Endodermal cell (in vitro differentiated cells): ENCODE results near the gene XKRX. TPM values are rescaled to one million over a fixed set of nuclear protein-coding genes. Genes with fewer than 3 reads are reported as not detected.

Experiments
- DNase-seq: peaks from one replicate; pipeline ENCODE4 v3.0.0-alpha.2; 2017
- H3K27ac ChIP-seq: 2 replicates; pipeline ENCODE4 v1.5.1; 2013; ENCODE audit warnings: mild to moderate bottlenecking, low read depth, low read length, moderate library complexity
- H3K27me3 ChIP-seq: 2 replicates; pipeline ENCODE4 v1.6.1; 2013; ENCODE audit warnings: mild to moderate bottlenecking, low read length, moderate library complexity; ENCODE audit not compliant: insufficient read depth, control insufficient read depth, poor library complexity, severe bottlenecking
- H3K36me3 ChIP-seq: 2 replicates; pipeline ENCODE4 v1.7.0; 2013; ENCODE audit warnings: mild to moderate bottlenecking, low read length, moderate library complexity; ENCODE audit not compliant: control insufficient read depth, insufficient read depth
- H3K4me1 ChIP-seq: one replicate; pipeline ENCODE4 v1.7.0; 2013; ENCODE audit warnings: low read length; ENCODE audit not compliant: control insufficient read depth, insufficient read depth
- H3K4me3 ChIP-seq: 2 replicates; pipeline ENCODE4 v1.5.1; 2013; ENCODE audit warnings: mild to moderate bottlenecking, low read length, moderate library complexity
- H3K9ac ChIP-seq: 2 replicates; pipeline ENCODE4 v1.6.1; 2013; ENCODE audit warnings: mild to moderate bottlenecking, low read length, moderate library complexity; ENCODE audit not compliant: poor library complexity, severe bottlenecking; ENCODE audit errors: extremely low read depth
- H3K9me3 ChIP-seq: 2 replicates; pipeline ENCODE4 v1.6.1; 2013; ENCODE audit warnings: mild to moderate bottlenecking, low read length, moderate library complexity; ENCODE audit not compliant: control insufficient read depth
- H3K27ac Mint-ChIP-seq: 2 replicates; pipeline ENCODE4 v1.8.0; 2020; ENCODE audit warnings: mixed read lengths
- H3K27me3 Mint-ChIP-seq: 2 replicates; pipeline ENCODE4 v1.8.0; 2021; ENCODE audit warnings: mild to moderate bottlenecking, mixed read lengths; ENCODE audit not compliant: insufficient read depth
- H3K36me3 Mint-ChIP-seq: 2 replicates; pipeline ENCODE4 v1.8.0; 2020; ENCODE audit warnings: low read depth, mixed read lengths
- H3K4me1 Mint-ChIP-seq: 2 replicates; pipeline ENCODE4 v1.8.0; 2020; ENCODE audit warnings: mixed read lengths
- H3K4me3 Mint-ChIP-seq: 2 replicates; pipeline ENCODE4 v1.8.0; 2020; ENCODE audit warnings: mild to moderate bottlenecking, moderate library complexity, mixed read lengths
- H3K9me3 Mint-ChIP-seq: 2 replicates; pipeline ENCODE4 v1.8.0; 2020; ENCODE audit warnings: mild to moderate bottlenecking, mixed read lengths
- WGBS, 2 experiments: methylation state at CpG; one replicate each; pipeline versions ENCODE4 v1.1.5 to v1.1.7; 2013; ENCODE audit warnings: missing lambda C conversion rate in 2 of 2, mixed read lengths in 1 of 2; ENCODE audit not compliant: insufficient coverage in 1 of 2, insufficient read length in 1 of 2; 5-methylcytosine and 5-hydroxymethylcytosine counted together
- total RNA-seq, 2 donors: library from RNA; stranded (reverse); fragmentation: NEBNext Ultra II Directional in 1 of 2; extraction: Animal tissue kit (Norgen Biotek cat#: 25700) in 1 of 2; gene quantifications; 2 replicates in 1 of 2; 3 replicates in 1 of 2; pipeline ENCODE4 v1.2.1, GENCODE V29; 2021
- TF ChIP-seq, protein P1 (sequence below): fragments of 200-600 bp; sonication (generic); conservative IDR thresholded peaks from 2 replicates; pipeline ENCODE4 v1.5.0; 2021; ENCODE audit warnings: antibody characterized with exemption, mild to moderate bottlenecking

The XKRX gene
- total RNA-seq, 2 donors from 2014 or later = 0.84 to 0.99 TPM

DNA sequence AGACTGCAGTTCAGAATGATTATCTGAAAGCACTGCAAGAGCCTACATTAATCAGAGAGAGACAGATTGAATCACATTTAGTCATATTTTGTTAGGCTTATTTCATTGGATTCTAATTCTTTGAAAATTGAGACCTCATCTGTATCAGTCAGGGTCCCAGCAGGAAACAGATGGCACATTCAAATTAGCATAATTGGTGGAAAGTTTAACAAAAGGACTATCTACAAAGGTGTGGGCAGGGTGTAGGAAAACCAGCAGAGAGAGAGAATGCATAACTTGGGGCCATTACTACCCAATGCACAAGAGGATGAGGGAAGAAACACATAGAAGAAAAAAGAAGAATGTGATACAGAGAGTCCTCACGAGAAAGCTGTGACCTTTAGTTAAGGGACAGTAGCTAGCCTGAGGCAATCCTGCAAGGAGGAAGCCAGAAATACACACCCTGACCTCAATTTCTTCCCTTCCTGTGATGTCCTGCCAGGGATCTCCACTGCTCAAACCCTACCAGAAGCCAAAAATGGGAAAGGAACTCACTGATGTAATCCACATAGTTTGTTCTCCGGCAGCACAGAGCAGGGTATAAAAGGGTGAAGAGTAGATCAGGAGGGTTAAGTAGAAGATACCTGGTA is 17.7 kb upstream of the XKRX start:
- H3K27me3 ChIP-seq = no peaks in the 10 kb centered on the region
- H3K27ac Mint-ChIP-seq = no peak overlapping the region
- WGBS, 2 experiments = 31% methylated on average over 1 of the region's 2 CpGs; no CpG with 5 or more reads in 1 of the 2 experiments

DNA sequence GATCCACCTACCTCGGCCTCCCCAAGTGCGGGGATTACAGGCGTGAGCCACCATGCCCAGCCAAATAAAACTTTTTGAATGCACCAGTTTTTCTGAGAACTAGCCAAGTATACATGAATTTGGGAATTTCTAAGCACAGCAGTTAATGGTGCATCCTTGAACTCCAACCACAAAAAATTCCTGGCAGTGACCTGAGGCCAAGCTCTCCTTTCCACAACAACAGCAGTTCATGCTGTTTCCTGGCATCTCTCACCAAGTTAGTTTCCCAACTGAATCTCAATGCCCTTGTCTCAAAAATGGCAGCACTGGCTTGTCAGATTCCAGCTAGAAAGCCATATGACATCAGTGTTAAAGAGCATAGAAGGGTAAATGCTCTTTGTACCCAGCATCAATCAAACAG is 15.9 kb upstream of the XKRX start:
- no peak for DNase-seq
- H3K4me1 Mint-ChIP-seq = peaks cover 15% of the 10 kb centered on the region
- Histone ChIP-seq H3K9ac (no peak overlapping the region), H3K36me3 (no peaks in the 10 kb centered on the region), H3K4me1 (no peaks in the 10 kb centered on the region), H3K27me3 (no peaks in the 10 kb centered on the region), H3K27ac (no peak overlapping the region), H3K9me3 (no peaks in the 10 kb centered on the region), H3K4me3 (no peak overlapping the region)
- TF ChIP-seq, protein P1, sequence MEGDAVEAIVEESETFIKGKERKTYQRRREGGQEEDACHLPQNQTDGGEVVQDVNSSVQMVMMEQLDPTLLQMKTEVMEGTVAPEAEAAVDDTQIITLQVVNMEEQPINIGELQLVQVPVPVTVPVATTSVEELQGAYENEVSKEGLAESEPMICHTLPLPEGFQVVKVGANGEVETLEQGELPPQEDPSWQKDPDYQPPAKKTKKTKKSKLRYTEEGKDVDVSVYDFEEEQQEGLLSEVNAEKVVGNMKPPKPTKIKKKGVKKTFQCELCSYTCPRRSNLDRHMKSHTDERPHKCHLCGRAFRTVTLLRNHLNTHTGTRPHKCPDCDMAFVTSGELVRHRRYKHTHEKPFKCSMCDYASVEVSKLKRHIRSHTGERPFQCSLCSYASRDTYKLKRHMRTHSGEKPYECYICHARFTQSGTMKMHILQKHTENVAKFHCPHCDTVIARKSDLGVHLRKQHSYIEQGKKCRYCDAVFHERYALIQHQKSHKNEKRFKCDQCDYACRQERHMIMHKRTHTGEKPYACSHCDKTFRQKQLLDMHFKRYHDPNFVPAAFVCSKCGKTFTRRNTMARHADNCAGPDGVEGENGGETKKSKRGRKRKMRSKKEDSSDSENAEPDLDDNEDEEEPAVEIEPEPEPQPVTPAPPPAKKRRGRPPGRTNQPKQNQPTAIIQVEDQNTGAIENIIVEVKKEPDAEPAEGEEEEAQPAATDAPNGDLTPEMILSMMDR = no peak
- H3K36me3 Mint-ChIP-seq = no peaks in the 10 kb centered on the region
- H3K27ac Mint-ChIP-seq = no peak overlapping the region
- 97% methylated on average over 3 of the region's 3 CpGs; no CpG with 5 or more reads in 1 of the 2 experiments for WGBS, 2 experiments
- peaks cover 37% of the 10 kb centered on the region for H3K9me3 Mint-ChIP-seq
- H3K27me3 Mint-ChIP-seq = no peaks in the 10 kb centered on the region
- H3K4me3 Mint-ChIP-seq = no peak overlapping the region

More for the DNA sequence above, 17.7 kb upstream of the XKRX start:
- no peak overlapping the region for H3K4me3 ChIP-seq
- H3K4me1 ChIP-seq = no peaks in the 10 kb centered on the region
- H3K27ac ChIP-seq = no peak overlapping the region
- Mint-ChIP-seq H3K9me3 (peaks cover 45% of the 10 kb centered on the region), H3K4me1 (peaks cover 14% of the 10 kb centered on the region), H3K36me3 (no peaks in the 10 kb centered on the region), H3K27me3 (no peaks in the 10 kb centered on the region), H3K4me3 (no peak overlapping the region)
- DNase-seq = no peak
- H3K9ac ChIP-seq = no peak overlapping the region
- no peaks in the 10 kb centered on the region for H3K9me3 ChIP-seq
- TF ChIP-seq, protein P1 = no peak
- H3K36me3 ChIP-seq = no peaks in the 10 kb centered on the region

DNA sequence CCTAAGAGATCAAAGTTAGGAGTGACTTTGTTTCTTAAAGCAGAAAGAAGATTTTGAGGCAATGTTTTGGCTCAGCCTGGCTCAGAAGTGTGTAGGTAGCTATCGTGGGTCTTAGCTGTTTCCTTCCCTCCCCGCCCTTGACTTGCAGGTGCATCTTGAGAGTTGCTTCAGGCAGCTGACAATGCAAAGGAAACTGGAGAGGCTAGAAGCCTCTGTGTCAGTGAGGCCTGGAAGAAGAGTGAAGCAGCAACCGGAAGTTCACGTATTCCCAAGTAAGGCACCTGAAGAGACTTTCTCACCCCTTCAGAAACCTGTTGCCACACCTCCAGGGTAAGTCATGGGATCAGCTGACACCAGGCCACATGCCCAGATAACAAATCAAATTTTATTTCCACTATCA is 10.6 kb upstream of the XKRX start:
- H3K4me3 ChIP-seq = no peak overlapping the region
- whole genome bisulfite sequencing, 2 experiments = 72 to 92% methylated on average over 2 to 3 of the region's 4 CpGs
- Mint-ChIP-seq H3K27me3 (no peaks in the 10 kb centered on the region), H3K27ac (no peak overlapping the region), H3K9me3 (peaks cover 23% of the 10 kb centered on the region), H3K36me3 (no peaks in the 10 kb centered on the region), H3K4me1 (peaks cover 3% of the 10 kb centered on the region), H3K4me3 (no peak overlapping the region)
- TF ChIP-seq, protein P1 = no peak
- no peaks in the 10 kb centered on the region for H3K27me3 ChIP-seq
- H3K4me1 ChIP-seq = no peaks in the 10 kb centered on the region
- no peak for DNase-seq
- H3K36me3 ChIP-seq = no peaks in the 10 kb centered on the region
- H3K9ac ChIP-seq = no peak overlapping the region
- no peaks in the 10 kb centered on the region for H3K9me3 ChIP-seq
- no peak overlapping the region for H3K27ac ChIP-seq
